Measurements from ENCODE around the gene SEMA6C. TPM values are rescaled to one million over a fixed set of nuclear protein-coding genes. Genes with fewer than 3 reads are reported as not detected.
A peak's percentile ranks its signal among the peaks of the same experiment; 100 is the strongest.

SEMA6C gene
- total and polyA plus RNA-seq, 8 donors = 0.47 to 24.1 (median 2.2) TPM

DNA sequence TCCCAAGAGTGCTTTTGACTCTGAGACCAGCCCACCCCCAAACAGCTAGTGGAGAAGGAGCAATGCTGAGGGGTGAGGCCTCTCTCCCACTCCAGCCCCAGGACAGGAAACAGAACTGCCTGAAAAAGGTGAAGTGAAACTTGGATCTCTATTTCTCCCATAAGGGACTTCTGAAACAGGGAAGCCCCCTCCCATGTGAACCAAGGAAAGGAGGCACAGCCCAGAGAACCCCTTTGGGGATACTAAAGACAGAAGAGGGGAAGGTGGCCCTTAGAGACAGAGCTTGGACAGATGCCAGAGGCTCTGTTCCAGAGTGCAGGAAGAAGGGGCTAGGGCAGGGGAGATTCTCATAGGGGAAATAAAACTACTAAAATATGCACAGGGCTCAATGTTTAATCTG lies 12.9 kb upstream of the SEMA6C start:
- Histone ChIP-seq H3K4me3 (no peak overlapping the region), H3K27ac (no peak overlapping the region), H3K9me3 (no peaks in the 10 kb centered on the region), H3K36me3 (peaks cover 0 to 21% (median 0%) of the 10 kb centered on the region in 3 donors), H3K27me3 (no peaks in the 10 kb centered on the region), H3K4me1 (peaks cover 0 to 2% (median 0%) of the 10 kb centered on the region in 3 donors)
- no peak for TF ChIP-seq CTCF (IDR thresholded peaks at IDR 0.05)
- ATAC-seq = no peak
- DNase-seq = no peak
- intact Hi-C loops (cut with DNase I) = loop anchor here in 2 of 3 donors (10.0 kb wide), 2 partner anchors 65 to 135 kb away; no protein-coding TSS in a partner anchor
- FAIRE-seq = no peak

DNA sequence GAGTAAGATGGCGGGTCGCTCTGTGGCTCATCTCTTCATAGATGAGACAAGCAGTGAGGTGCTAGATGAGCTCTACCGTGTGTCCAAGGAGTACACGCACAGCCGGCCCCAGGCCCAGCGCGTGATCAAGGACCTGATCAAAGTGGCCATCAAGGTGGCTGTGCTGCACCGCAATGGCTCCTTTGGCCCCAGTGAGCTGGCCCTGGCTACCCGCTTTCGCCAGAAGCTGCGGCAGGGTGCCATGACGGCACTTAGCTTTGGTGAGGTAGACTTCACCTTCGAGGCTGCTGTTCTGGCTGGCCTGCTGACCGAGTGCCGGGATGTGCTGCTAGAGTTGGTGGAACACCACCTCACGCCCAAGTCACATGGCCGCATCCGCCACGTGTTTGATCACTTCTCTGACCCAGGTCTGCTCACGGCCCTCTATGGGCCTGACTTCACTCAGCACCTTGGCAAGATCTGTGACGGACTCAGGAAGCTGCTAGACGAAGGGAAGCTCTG lies 12.4 kb upstream of the SEMA6C start:
- WGBS, 2 donors = 89 to 90% methylated on average over 22 of the region's 22 CpGs
- no peak for TF ChIP-seq CTCF (IDR thresholded peaks at IDR 0.05)
- no peak overlapping the region for H3K4me3 ChIP-seq

DNA sequence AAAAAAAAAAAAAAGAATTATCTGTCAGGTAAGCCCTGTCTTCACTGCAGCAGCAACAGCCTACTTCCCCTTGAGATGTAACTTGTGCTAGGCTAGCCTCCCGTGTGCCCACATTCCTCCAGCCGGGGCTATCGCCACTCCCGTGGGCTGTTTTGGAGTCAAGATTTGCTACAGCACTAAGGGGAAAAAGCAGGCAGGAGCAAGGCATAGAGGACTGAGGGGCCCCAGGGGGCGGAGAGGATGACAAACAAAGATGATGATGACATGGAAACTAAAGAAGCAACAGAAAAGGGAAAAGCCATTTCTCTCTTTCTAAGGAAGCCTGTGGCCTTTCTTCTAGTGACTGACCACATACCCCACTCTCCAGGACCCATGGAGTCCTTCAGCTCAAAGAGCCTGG lies 11.9 kb upstream of the SEMA6C start:
- intact Hi-C loops (cut with DNase I) = loop anchor here in 2 of 3 donors (10.0 kb wide), 2 partner anchors 64 to 134 kb away; no protein-coding TSS in a partner anchor
- Histone ChIP-seq H3K27ac (no peak overlapping the region), H3K27me3 (no peaks in the 10 kb centered on the region), H3K4me3 (no peak overlapping the region), H3K36me3 (peaks cover 0 to 21% (median 0%) of the 10 kb centered on the region in 3 donors), H3K9me3 (no peaks in the 10 kb centered on the region), H3K4me1 (no peaks in the 10 kb centered on the region)
- DNase-seq = no peak
- ATAC-seq = no peak
- TF ChIP-seq CTCF (IDR thresholded peaks at IDR 0.05) = no peak
- 81 to 90% methylated on average over 5 of the region's 5 CpGs for WGBS, 2 donors
- FAIRE-seq = no peak

More for the DNA sequence above, 12.4 kb upstream of the SEMA6C start:
- FAIRE-seq = no peak
- Histone ChIP-seq H3K36me3 (peaks cover 0 to 21% (median 0%) of the 10 kb centered on the region in 3 donors), H3K4me1 (no peaks in the 10 kb centered on the region), H3K9me3 (no peaks in the 10 kb centered on the region), H3K27me3 (no peaks in the 10 kb centered on the region), H3K27ac (no peak overlapping the region)
- intact Hi-C loops (cut with DNase I) = loop anchor here in 2 of 3 donors (10.0 kb wide), 2 partner anchors 64 to 134 kb away; no protein-coding TSS in a partner anchor
- ATAC-seq = no peak
- DNase-seq = peak in 1 of 6 donors; percentile 68

DNA sequence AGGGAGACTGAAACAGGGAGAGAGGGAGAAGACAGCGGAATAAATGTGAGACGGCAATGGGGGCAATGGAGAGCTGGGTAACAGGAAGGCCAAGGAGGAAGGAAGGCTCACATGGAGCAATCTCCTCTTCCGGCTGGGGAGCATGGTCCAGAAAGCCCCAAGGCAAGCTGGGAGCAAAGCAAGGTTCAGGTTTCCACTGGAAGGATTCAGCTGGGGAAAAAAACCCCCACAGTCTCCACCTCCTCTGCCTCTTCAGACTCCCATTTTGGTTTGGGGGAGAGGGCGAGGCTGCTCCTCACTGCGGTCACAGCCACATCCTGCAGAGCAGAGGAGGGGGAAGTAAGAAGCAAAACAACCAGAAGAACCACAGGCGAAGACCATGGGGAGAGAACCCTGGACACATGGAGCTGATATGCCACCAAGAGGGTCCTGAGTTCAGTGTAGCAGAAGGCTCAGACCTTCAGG lies 10.7 kb upstream of the SEMA6C start:
- peaks cover 0 to 21% (median 0%) of the 10 kb centered on the region in 3 donors for H3K36me3 ChIP-seq
- H3K27me3 ChIP-seq = no peaks in the 10 kb centered on the region
- H3K27ac ChIP-seq = peak overlapping the region in 1 of 4 donors; percentile 15
- peak in 2 of 4 donors; percentile 16 to 47 for ATAC-seq
- intact Hi-C loops (cut with DNase I) = loop anchor here in 2 of 3 donors (10.0 kb wide), 2 partner anchors 62 to 132 kb away; no protein-coding TSS in a partner anchor
- DNase-seq = no peak
- no peak for TF ChIP-seq CTCF (IDR thresholded peaks at IDR 0.05)
- no peak for FAIRE-seq
- H3K9me3 ChIP-seq = no peaks in the 10 kb centered on the region
- H3K4me1 ChIP-seq = no peaks in the 10 kb centered on the region
- peak overlapping the region in 1 of 4 donors; percentile 26 for H3K4me3 ChIP-seq
- WGBS, 2 donors = 82 to 89% methylated on average over 6 of the region's 6 CpGs

DNA sequence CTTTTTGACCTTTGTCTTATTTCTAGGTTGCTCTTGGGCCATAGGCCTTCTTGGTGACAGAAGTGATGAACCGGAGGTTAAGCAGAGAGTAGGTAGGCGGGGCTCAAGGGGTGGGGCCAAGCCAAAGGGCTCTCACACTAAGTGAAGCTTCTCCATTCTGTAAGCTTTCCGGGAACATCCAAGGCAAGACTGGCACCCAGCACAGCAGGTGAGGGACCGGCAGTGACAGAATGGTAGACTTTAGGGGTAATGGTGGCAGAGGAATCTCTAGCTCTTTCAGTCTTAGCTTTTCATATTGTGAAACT lies 10.0 kb upstream of the SEMA6C start, which contains the start of gene TNFAIP8L2:
Gene TNFAIP8L2 (plus strand): TSS at position 135 of the 305 bp plus-strand sequence. CDS start 2,049 bp downstream, outside the sequence.
- FAIRE-seq (no peak), ATAC-seq (peak; percentile 12 to 76 (median 56)), DNase-seq (peak in 1 of 6 donors; percentile 43)
- Histone ChIP-seq H3K9me3 (no peaks in the 10 kb centered on the region), H3K4me1 (no peaks in the 10 kb centered on the region), H3K4me3 (peak within 1 kb of the TSS in 1 of 4 donors; percentile 26), H3K36me3 (peaks cover 0 to 21% (median 0%) of the 10 kb centered on the region in 3 donors), H3K27me3 (no peaks in the 10 kb centered on the region), H3K27ac (peak within 1 kb of the TSS in 1 of 4 donors; percentile 15)
- 59 to 66% methylated on average over 4 of the region's 4 CpGs for WGBS, 2 donors
- intact Hi-C loops (cut with DNase I) = loop anchor here in 2 of 3 donors (10.0 kb wide), 2 partner anchors 62 to 132 kb away; no protein-coding TSS in a partner anchor
- TF ChIP-seq CTCF (IDR thresholded peaks at IDR 0.05) = no peak

Data from pancreas (tissue), 10 donors.